Stimulated activated CD4-positive, alpha-beta T cell treated with anti-CD3 and anti-CD28 coated beads, Interleukin-4, amount 100 ng/mL, for 48 hours (primary cell): ENCODE data around the gene AFAP1.

Experiments
- DNase-seq, 2 donors: peaks; one replicate each; pipeline ENCODE4 v3.0.0-alpha.2; 2020; ENCODE audit warnings: low read depth in 2 of 2

AFAP1 gene

GRCh38 chr4:7892212-7893019 is 47.2 kb downstream of the AFAP1 start:
- DNase-seq, result no peak

GRCh38 chr4:7890635-7891393 is 48.8 kb downstream of the AFAP1 start:
- DNase-seq, result no peak

- no peak for DNase-seq
Observed at GRCh38 chr4:7887436-7887835, 52.2 kb downstream of the AFAP1 start.

DNA sequence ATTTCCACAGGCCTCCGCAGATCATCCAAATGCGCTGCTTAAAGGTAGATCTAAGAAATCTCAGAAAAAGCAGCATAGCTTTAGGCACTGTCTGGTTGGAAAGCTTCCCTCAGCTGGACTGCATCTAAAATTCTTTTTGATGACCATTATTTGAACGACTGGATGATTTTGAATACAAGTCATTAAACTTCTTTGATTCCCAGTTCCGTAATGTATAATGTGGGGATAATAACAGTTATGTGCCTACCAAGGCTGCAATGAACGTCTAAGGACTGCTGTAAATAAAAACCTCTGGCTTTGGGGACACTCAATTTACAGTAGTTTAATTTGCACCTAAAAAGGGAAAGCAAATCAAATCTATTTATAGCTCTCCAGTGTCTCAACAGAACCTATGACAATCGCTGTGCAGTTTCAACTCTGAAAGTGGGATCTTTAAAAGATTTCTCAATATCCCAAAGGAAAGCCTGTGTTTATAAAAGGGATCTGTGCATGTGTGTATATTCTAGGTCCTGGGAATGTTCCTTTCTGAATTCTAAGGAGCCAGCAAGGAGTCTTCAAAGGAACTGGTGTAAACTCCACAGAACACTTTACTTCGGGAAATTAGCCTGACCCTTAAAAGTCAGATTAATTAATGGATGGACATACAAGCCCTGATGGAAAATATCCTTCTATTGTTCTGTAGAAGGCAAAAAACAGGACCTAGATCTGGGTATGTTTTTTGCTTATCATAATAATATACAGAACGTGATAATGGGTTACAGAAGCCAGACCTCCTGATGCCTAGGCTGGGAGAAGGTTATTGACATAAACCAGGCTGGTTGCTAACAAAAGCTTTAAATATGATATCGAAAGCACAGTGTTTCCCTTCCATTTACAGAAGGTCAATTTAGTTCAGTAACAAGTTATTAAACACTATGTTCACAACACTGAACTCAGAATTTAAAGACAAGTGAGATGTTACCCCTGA is 53.4 kb downstream of the AFAP1 start:
- DNase-seq, result no peak

DNA sequence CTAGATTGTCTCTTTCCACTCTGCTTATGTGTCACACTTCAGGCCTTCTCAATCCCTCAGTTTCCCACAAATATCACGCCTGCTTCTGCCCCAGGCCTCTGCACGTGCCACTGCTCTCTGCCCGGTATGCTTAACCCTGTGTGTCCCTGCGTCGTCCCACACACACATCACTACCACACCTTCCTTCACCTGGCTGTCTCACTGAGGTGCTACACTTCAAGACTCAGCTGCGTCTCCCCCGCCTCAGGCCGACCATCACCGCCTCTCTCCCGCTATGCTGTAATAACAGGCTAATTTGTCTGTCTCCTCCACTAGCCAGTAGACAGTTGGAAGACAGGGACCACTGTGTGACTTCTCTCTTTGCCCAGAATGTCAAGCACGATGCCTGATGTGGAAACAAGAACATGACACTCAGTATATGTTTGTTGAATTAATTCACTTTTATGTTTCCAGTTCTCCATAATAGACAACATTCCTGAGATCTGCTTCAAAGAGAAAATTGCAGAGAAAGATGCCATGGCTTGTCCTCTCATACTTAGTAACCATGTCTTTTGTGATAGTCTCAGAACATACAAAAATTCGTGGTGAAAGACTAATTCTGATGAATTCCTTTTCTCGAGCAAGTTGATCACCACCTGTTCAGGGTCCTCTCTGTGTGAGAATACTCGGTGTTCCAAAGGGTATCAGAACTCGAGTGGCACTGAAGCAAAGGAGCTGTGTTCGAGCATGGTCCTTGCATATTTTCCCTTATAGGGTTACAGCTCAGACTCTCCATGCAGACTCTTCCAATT is 54.2 kb downstream of the AFAP1 start:
- no peak for DNase-seq

DNA sequence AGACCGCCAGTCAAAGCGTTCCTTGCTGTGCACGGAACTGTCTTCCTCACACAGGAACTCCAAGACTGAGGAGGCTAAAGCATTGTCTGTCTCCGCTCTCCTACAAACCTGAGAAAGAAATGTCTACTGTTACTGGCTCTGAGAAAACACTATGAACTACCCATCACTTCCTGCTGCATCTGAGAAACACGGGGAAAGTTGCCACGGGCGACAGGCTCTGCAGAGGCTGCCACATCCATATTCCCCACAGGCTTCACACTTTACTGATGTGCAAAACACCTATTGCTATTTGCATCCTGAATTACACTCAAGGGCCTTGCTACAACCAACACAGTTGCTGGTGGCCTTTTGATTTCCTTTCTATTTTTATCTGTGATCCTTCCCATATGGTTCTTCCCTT is 59.0 kb downstream of the AFAP1 start:
- no peak for DNase-seq

DNA sequence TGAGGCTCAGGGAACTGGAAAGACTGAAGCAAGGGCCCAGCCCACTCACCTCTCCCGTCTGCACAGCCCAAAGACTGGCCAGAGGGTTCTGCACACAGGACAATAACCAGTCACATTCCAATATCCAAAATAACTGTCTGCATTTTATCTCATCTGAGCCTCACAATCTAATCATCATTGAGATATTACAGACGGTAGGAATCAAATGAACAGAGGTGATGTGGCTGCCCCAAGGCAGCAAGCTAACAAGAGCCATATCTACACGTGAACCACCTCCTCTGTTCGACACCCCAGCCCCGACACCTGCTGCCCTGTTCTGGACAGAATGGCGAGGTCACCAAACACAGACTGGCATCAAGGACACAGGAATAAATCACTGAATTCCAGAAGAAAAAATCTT is 60.5 kb downstream of the AFAP1 start:
- DNase-seq, result no peak

DNA sequence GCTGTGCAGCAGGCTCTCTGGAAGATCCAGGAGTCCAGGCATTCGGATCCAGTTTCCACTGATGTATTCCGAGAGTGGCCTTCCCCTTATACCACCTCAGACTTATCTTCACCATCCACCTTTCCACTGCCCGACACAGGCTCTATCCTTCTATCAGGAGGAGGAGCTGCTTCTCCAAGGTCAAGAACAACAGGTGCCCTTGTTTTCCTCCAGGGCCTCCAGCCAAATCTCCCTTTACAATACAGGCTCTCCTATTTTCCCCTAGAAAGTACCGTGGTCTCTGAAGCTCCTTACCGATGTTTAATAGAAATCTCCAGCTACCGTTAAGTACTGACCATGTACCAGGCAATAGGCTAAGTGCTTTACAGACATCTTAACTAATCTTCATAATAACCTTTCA is 61.3 kb downstream of the AFAP1 start:
- DNase-seq, result no peak

DNA sequence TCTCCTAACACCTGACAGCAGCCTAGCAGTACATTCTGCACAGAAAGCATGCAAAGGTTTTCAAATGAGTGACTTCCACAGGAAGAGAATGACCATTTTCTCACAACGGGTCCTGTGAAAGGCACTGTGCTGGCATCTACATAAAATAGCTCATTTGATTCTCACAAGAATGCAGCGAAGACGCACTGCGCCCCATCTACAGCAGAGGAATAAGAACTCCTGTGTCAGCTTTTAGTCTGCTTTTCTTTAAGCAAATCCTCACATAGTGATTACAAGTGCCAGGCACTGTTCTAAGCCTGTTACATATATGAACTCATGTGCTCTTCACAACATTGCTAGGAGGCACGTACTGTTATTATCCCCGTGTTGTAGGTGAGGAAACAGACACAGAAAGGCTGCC is 62.5 kb downstream of the AFAP1 start:
- no peak for DNase-seq

- peak in 1 of 2 donors; percentile 13 for DNase-seq
Observed at GRCh38 chr4:7876201-7876875, 63.3 kb downstream of the AFAP1 start.

- no peak for DNase-seq
Observed at GRCh38 chr4:7874838-7875237, 64.8 kb downstream of the AFAP1 start.

DNA sequence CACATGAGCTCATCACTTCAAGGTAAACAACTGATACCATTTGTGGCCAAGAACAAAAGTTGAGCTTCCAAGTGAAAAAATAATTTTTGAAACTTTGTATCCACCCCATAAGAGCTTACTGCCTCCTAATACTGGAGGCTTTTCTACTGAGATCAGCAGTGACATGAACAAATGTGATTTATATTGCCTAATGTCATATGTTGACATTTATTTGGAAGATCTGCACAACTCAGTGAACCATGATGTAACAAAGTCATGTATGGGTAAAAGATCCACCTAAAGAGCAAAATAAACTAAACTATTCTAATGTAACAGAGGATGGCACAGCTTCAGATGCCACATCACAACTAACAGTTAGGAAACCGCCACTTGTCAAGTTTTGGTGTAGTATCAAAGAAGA is 65.8 kb downstream of the AFAP1 start:
- no peak for DNase-seq

- no peak for DNase-seq
Observed at GRCh38 chr4:7872264-7872771, 67.3 kb downstream of the AFAP1 start.

DNA sequence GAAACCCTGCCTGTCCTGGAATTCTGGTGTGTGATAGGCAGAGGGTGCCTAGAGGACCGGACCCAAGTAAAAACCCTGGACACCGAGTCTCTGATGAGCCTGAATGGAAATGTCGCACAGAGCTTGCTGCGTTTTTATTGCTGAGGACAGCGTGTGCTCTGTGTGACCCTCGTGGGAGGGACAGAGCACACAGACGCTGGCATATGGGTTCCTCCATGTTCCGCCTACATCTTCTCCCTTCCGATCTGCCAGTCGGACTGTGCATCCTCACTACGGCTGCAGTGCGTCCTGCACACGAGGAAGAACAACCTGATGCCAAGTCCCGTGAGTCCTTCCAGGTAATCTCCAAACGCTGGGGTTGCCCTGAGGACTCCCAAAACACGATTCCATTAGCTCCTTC is 68.3 kb downstream of the AFAP1 start:
- DNase-seq, result no peak

DNA sequence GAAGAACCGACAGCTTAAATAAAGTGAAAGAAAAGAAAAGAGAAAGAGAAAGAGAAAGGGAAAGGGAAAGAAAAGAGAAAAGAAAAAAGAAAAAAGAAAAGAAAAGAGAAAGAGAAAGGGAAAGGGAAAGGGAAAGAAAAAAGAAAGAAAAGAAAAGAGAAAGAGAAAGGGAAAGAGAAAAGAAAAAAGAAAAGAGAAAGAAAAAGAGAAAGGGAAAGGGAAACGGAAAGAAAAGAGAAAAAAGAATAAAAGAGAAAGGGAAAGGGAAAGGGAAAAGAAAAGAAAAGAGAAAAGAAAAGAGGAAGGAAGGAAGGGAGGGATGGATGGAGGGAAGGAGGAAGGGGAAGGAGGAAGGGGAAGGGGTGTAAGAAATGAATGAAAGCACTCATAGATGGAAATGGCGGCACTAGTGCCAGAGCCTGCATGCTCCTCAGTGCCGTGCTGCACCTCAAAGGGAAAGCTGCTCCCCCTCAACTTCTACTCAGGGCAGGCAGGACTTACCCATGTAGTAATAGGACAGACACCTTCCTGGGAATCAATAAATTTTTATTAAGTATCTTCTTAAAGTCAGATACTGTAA is 70.7 kb downstream of the AFAP1 start:
- no peak for DNase-seq

DNA sequence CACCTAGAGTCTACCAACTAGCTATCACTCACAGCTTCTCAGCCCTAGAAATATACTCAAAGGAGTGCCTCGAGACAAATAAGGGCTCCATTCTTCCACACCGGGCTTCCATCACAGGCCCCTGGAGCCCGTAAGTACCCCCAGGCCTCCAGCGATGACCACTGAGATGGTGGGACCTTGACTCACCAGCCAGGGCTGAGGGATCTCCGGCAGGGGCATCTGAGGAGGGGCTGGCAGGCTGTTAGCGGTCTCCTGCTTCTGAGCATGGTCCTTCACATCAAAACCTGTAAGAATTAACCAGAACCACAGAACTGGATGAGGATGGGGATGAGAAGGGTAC is 71.3 kb downstream of the AFAP1 start:
- no peak for DNase-seq

DNA sequence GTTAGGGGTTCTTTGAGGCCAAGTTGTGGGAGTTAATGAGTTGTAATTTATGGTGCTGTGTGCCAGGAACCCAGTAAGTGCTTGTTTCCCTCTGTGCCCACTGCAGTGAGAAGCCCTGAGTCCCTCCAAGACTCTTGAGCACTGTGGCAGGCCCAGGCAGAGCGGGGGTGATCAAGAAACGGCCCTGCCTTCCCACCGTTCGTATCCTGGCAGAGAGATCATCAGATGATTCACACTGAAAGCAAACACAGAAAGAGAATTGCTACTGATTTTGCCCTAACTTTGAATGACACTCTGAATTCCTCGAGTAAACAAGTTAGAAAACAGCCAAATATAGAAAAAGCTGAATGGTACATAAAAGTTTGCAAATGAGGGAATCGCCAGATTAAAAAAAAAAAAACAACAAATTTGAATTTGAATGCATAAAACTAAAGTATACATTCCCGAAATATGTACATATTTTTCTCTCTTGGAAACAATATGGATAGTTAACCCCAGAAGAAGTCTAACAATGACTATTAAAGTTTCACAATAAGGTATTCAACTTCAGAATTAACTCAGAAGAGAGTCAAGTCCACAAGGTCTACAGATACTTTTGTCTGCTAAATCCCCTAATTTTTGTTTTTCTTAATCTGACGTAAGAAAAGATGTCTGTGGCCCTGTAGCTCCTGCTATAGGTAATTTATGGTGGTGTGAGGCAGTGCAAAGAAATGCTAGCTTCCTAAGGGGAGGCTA is 71.8 kb downstream of the AFAP1 start:
- DNase-seq, result peak in 1 of 2 donors; percentile 28

- no peak for DNase-seq
Observed at GRCh38 chr4:7867191-7867590, 72.5 kb downstream of the AFAP1 start.

DNA sequence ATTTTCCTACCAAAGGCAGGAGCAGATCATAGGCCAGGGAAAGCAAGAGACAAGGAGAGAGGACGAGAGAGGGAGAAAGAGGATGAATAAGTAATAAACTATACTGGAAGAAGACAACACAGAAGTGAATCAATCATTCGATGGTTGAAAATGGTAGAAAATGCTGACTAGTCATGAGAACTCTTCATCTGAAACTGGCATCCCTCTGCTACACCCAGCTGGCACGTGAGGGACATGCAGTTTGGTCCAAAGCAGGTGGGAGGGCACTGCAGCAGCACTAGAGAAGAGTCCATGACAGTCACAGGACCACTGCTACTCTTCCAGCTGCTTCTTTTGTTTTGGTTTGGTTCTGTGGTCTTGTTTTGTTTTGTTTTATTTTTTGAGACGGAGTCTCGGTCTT is 74.1 kb downstream of the AFAP1 start:
- DNase-seq, result no peak

DNA sequence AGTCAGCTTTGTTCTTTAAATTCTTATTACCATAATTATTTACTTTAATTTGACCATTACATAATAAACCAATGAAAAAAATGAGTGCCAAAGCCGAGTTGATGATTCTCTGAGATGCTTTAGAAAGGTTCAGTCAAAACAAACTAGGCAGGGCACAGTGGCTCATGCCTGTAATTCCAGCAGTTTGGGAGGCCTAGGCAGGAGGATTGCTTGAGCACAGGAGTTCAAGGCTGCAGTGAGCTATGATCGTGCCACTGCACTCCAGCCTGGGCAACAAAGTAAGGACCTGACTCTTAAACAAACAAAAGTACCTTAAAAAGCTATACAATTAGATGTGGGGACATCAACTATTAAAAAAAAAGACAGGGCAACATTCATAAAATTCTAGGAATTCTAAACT is 75.0 kb downstream of the AFAP1 start:
- no peak for DNase-seq
